GM19239 (cell line): ENCODE results near the gene CDC42EP1.
"Not testable (repeated sequence)": the region's sequence is repeated elsewhere in the genome, so short reads cannot be mapped to it uniquely, and the experiment has no call there.

Experiments used
- DNase-seq: peaks from one replicate; pipeline ENCODE4 v3.0.0; 2011; ENCODE audit warnings: low spot score; ENCODE audit not compliant: insufficient read length
- FAIRE-seq: peaks from 2 replicates; lab custom pipeline; 2011; peaks lifted over from hg19 to GRCh38; lab: Jason Lieb, UNC

CDC42EP1 gene

GRCh38 chr22:37607935-37608476 lies 47.7 kb downstream of the CDC42EP1 start:
- no peak for FAIRE-seq

GRCh38 chr22:37608477-37609239 lies 48.4 kb downstream of the CDC42EP1 start, which contains the start of gene GGA1:
Gene GGA1 (plus strand): TSS chr22:37608834. CDS start chr22:37608861, 27 bp downstream.
- peak; percentile 94 for FAIRE-seq
- DNase-seq = peak; percentile 87

More at GRCh38 chr22:37607935-37608476, 47.7 kb downstream of the CDC42EP1 start:
- DNase-seq = no peak

GRCh38 chr22:37609240-37610152 lies 49.2 kb downstream of the CDC42EP1 start:
- no peak for DNase-seq
- peak; percentile 88 for FAIRE-seq

GRCh38 chr22:37610153-37610475 lies 49.8 kb downstream of the CDC42EP1 start:
- not testable (repeated sequence) for DNase-seq, FAIRE-seq

- DNase-seq (no peak), FAIRE-seq (no peak)
Measured at GRCh38 chr22:37610480-37611129, 50.3 kb downstream of the CDC42EP1 start.

GRCh38 chr22:37611207-37611606 lies 50.9 kb downstream of the CDC42EP1 start:
- FAIRE-seq (no peak), DNase-seq (no peak)

- no peak for DNase-seq
- FAIRE-seq = peak; percentile 21
Measured at GRCh38 chr22:37616201-37617083, 56.2 kb downstream of the CDC42EP1 start.

GRCh38 chr22:37617431-37617830 lies 57.2 kb downstream of the CDC42EP1 start:
- no peak for FAIRE-seq
- no peak for DNase-seq

- DNase-seq = no peak
- no peak for FAIRE-seq
Measured at GRCh38 chr22:37618072-37618656, 57.9 kb downstream of the CDC42EP1 start.

GRCh38 chr22:37618674-37619073 lies 58.4 kb downstream of the CDC42EP1 start:
- DNase-seq (no peak), FAIRE-seq (no peak)
